ENCODE results near the gene CACNA2D3.

CACNA2D3 gene

DNA sequence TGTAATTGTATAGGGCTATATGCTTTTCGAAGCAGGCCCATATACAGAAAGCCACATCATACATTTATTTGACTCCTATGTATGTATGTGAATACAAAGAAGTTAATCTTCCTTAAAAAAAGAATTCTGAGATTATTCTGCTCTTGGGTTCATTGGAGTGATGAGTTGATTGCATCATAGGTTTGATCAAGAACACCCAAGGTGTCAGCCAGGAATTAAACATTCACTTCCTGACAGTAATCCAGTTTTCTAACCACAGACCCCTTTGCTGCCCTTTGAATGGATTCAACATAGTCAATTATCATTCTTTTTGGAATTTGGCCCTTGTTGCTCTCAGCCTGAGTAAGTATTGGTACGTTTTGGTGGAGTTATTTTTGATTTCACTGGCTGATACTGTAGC is 225.6 kb downstream of the CACNA2D3 start:
- TF ChIP-seq, protein P1, sequence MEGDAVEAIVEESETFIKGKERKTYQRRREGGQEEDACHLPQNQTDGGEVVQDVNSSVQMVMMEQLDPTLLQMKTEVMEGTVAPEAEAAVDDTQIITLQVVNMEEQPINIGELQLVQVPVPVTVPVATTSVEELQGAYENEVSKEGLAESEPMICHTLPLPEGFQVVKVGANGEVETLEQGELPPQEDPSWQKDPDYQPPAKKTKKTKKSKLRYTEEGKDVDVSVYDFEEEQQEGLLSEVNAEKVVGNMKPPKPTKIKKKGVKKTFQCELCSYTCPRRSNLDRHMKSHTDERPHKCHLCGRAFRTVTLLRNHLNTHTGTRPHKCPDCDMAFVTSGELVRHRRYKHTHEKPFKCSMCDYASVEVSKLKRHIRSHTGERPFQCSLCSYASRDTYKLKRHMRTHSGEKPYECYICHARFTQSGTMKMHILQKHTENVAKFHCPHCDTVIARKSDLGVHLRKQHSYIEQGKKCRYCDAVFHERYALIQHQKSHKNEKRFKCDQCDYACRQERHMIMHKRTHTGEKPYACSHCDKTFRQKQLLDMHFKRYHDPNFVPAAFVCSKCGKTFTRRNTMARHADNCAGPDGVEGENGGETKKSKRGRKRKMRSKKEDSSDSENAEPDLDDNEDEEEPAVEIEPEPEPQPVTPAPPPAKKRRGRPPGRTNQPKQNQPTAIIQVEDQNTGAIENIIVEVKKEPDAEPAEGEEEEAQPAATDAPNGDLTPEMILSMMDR (conservative IDR thresholded peaks at IDR 0.05; ENCODE audit: low read length) = no peak
- no peak for DNase-seq (ENCODE audit: low read depth)
- H3K4me3 ChIP-seq (ENCODE audit: low read length) = no peak overlapping the region

DNA sequence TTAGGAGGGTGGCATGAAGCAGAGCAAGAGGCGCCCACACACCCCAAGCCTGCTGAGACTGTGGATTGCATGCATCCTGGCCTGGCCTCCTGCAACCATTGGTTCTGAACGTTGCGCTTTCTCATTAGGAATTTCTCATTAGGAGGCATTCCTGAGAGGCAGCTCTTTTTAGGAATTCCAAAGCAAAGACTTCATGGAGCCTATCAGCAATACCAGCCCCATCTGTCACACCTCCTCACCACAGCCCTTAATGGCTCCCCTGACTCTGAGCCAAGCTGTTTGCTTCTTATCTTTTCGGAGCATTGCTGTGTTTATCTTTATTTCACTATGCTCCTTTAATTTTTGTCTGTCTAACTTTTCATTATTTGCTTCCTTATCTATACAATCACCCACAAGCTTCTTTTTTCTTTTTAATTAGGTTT is 226.9 kb downstream of the CACNA2D3 start:
- no peak overlapping the region for H3K4me3 ChIP-seq (ENCODE audit: low read length)
- TF ChIP-seq, protein P1 (conservative IDR thresholded peaks at IDR 0.05; ENCODE audit: low read length) = no peak
- no peak for DNase-seq (ENCODE audit: low read depth)

DNA sequence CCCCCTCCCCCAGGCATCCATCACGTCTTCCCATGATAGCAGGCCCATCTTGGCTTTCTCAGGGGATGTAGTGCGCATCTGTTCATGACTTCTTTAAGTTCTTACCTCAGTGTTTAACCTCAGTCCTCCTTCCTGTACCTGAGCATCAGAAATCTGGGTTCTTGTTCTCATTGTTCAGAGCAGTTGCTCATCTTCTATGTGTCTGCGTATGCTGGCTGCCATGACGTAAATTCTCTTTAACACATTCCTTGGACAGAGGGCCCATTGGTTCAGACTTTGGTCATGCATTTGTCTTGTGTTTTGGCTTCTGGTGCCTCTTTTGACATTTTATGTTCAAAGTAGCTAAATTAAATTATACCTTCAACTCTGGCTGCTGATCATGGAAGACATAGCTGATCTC is 227.3 kb downstream of the CACNA2D3 start:
- TF ChIP-seq, protein P1 (conservative IDR thresholded peaks at IDR 0.05; ENCODE audit: low read length) = no peak

GRCh38 chr3:54353546-54353945 is 231.2 kb downstream of the CACNA2D3 start:
- H3K4me3 ChIP-seq (ENCODE audit: low read length) = no peak overlapping the region
- DNase-seq (ENCODE audit: low read depth) = no peak
- TF ChIP-seq, protein P1 (conservative IDR thresholded peaks at IDR 0.05; ENCODE audit: low read length) = no peak

More for the DNA sequence above, 227.3 kb downstream of the CACNA2D3 start:
- no peak for DNase-seq (ENCODE audit: low read depth)
- H3K4me3 ChIP-seq (ENCODE audit: low read length) = no peak overlapping the region

DNA sequence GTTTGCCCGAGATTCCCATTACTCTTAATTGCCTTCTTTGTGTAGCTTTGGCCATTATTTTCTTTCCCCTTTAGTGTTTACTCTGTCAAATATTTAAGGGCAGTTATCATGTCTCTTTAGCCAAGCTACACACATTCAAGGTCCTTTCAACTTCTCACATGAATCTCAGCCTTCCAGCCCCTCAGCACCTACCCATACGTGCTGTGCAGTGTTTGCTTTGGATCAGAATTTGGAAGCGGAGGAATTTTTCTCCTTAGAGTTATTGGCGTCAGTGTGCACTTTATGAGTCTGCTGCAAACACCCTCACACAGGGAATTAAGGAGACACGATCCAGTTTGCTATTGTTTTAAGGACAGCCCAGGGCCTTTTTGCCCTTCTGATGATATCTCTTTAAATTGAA is 231.6 kb downstream of the CACNA2D3 start:
- no peak overlapping the region for H3K4me3 ChIP-seq (ENCODE audit: low read length)
- TF ChIP-seq, protein P1 (conservative IDR thresholded peaks at IDR 0.05; ENCODE audit: low read length) = no peak
- no peak for DNase-seq (ENCODE audit: low read depth)

GRCh38 chr3:54355800-54356199 is 233.4 kb downstream of the CACNA2D3 start:
- TF ChIP-seq, protein P1 (conservative IDR thresholded peaks at IDR 0.05; ENCODE audit: low read length) = no peak
- no peak overlapping the region for H3K4me3 ChIP-seq (ENCODE audit: low read length)
- no peak for DNase-seq (ENCODE audit: low read depth)

DNA sequence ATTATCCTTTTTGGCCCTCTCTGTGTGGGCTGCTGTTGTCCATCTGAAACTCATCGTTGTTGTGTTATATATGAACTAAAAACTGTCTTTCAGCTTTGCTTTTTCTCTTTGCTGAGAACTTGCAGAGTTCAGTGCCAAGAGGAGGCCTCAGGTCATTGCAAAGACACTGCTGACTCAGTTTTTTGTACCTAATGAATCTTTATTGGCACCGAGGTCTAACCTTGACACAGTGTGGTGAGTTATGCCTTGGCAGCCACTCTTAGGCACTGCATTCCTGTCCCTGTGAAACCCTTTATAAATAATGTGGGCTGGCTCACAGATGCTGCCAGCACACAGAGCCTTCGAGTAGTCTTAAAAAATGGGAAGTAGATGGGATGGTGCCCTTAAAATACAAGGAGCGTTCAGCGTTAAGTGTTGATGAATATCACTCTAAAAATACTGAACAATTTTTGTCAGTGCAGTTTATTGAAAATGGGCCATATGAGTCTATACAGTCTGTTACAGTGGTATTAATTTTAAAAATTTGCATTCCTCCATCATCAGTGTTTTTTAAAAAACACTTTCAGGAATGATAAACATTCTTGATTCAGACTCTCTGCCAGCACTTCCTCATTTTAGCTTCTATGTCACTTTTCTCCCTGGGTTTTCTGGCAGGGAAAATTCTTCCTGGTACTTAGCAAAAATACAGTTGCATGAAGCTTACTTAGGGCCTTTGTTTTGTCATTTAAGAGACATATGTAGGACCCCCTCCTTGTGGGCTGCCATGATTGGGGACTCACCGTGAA is 234.1 kb downstream of the CACNA2D3 start:
- no peak overlapping the region for H3K4me3 ChIP-seq (ENCODE audit: low read length)
- DNase-seq (ENCODE audit: low read depth) = peak; percentile 35
- TF ChIP-seq, protein P1 (conservative IDR thresholded peaks at IDR 0.05; ENCODE audit: low read length) = no peak
